Vagina (tissue), 2 donors: ENCODE data around the gene NFIX.

Experiments used
- CTCF ChIP-seq, 3 experiments: fragments of 450-650 bp in 2 of 3; fragments of 200-600 bp in 1 of 3; sonication (generic) in 1 of 3; IDR thresholded peaks; one replicate each; pipeline ENCODE4 v1.5.1; 2017 to 2019; ENCODE audit warnings: antibody characterized with exemption in 3 of 3, mild to moderate bottlenecking in 2 of 3, moderate library complexity in 2 of 3
- POLR2A ChIP-seq, 2 donors: fragments of 450-650 bp; IDR thresholded peaks; one replicate each; pipeline ENCODE4 v1.6.1; 2017; ENCODE audit warnings: antibody characterized with exemption in 2 of 2, mild to moderate bottlenecking in 2 of 2, moderate library complexity in 2 of 2

DNA sequence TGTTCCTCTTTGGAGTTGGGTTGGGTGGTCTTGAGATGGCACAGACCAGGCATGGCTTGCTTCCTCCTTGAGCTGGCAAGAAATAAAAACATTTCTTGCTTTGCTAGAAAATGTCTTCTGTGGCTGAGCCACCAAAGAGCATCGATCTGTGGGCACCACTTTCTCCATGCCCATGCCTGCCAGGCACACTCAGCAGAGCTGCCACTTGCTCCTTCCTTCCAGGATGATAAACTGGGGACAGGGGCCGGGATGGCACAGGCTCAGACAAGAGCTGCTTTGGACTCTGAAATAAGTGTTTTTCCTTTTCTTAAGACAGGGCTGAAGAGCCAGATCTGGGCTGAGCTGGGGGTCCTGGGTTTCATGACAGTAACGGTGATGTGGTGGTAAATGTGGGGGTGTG, 32.8 kb downstream of the NFIX start:
- TF ChIP-seq CTCF (IDR thresholded peaks at IDR 0.05): no peak
- no peak for TF ChIP-seq POLR2A (IDR thresholded peaks at IDR 0.05)
